NCI-H128 (cell line): ENCODE data around the gene ACTN4.
"Not testable (repeated sequence)": the region's sequence is repeated elsewhere in the genome, so short reads cannot be mapped to it uniquely, and the experiment has no call there.

Source experiments
- DNase-seq: peaks from one replicate; lab custom pipeline; 2025; ENCODE audit not compliant: unreplicated experiment; lab: John Stamatoyannopoulos, UW

The ACTN4 gene

DNA sequence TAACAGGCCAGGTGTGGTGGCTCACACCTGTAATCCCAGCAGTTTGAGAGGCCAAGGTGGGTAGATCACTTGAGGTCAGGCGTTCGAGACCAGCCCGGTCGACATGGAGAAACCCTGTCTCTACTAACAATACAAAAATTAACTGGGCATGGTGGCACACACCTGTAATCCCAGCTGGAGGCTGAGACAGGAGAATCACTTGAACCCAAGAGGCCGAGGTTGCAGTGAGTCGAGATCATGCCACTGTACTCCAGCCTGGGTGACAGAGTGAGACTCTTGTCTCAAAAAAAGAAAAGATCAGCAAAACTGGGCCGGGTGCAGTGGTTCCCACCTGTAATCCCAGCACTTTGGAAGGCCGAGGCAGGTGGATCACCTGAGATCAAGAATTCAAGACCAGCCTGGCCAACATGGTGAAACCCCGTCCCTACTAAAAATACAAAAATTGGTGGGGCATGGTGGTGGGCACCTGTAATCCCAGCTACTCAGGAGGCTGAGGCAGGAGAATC is 114.5 kb downstream of the ACTN4 start:
- not testable (repeated sequence) for DNase-seq

DNA sequence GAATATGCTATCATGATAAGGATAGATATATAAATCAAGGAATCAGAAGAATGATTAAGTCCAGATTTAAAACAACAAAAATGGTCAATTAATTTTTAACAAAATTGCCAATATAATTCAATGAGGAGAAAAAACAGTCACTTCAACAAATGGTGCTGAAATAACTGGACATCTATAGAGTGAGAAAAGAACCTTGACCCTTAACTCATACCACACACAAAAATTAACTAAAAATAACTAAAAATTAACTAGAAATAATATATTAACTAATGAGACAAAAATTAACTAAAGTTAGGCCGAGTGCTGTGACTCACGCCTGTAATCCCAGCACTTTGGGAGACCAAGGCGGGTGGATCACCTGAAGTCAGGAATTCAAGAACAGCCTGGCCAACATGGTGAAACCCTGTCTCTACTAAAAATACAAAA is 116.4 kb downstream of the ACTN4 start:
- DNase-seq: no peak

DNA sequence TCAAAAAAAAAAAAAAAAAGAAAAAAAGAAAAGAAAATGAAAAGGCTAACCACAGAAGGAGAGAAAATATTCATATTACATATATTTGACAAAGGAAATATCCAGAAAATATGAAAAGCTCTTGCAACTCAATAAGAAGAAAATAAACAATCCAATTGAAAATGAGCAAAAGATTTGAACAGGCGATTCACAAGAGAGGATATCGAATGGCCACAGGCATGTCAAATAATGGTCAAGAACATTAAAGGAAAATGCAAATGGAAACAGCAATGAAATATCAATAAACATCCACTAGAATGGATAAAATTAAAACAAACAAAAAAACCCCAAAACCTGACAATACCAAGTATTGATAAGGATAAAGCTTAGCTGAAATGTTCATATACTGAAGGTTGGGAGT is 117.8 kb downstream of the ACTN4 start:
- DNase-seq: no peak

DNA sequence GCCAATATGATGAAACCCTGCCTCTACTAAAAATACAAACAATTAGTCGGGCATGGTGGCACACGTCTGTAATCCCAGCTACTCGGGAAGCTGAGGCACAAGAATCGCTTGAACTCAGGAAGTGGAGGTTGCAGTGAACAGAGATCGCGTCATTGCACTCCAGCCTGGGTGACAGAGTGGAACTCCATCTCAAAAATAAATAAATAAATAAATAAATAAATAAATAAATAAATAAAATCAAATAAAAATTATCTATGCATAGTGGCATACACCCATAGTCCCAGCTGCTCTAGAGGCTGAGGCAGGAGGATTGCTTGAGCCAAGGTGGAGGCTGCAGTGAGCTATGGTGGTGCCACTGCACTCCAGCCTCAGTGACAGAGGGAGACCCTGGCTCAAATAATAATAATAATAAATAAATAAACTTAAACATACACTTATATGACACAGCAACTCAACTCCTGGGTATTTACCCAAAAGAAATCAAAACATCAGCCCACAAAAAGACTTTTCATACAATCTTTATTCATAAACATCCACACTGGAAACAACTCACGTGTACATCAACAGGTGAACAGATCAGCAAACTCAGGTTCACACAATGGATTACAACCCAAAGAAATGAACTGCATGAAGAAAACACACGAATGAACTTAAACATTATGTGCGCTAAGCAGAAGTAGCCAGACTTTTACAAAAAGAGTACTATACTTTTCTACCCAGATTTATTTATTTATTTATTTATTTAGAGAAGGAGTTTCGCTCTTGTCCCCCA is 119.0 kb downstream of the ACTN4 start:
- no peak for DNase-seq

DNA sequence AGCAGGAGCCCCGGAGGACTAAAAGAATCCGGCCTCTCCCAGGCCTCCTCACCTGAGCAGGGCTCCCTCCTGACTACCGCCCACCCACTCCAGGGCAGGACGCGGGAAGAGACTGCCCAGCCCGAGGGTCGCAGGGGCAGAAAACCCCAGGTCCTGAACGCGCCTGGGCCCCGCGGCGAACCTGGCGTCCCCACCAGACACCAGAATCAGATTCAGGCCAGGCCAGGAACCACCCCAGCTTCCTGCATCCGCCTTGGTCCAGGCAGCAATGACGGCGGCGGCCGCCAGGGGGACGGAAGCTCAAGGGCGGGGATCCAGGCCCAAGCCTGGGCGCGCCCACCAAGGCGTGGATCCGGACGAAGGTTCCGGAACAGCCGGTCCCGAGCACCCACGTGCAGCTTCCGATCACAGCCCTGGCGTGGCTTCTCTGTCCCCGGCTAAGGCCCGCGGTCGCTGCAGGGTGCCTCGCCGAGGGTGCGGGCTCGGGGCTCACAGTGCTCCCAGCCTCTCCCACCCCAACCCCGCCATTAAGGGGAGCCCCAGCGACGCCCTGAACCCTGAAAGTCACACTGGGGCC is 122.3 kb downstream of the ACTN4 start:
- DNase-seq: no peak

DNA sequence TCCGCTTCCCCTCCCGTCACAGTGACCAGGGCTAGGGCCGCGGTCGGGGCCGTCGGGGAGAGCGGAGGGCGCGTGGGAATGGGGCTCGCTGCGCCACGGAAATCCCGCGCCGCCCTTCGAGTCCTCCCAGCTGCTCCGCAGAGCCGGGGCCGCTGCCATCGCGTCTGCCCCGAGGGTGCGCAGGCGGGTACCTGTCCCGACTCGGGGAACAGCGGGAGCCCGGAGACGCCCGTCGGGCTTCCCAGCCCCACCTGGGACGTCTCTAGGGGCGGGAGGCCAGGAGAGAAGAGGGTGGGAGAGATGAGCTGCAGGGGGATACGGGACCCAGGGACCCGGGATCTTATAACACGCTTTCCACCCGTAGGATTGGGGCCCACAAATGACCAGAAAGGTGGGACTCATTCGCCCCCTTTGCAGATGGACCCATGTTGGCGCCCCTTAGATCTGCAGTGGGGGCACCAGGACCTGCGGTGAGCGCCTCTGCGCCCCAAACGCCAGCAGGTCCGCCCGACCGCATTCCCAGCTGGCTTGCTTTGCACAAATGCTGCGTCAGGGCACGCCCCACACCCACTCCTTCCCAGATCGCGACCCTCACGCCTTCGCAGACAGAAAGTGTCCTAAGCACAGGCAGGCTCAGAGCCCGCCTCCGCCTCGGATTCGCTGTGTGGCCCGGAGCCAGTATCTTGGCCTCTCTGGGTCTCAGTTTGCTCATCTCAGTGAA is 122.9 kb downstream of the ACTN4 start:
- not testable (repeated sequence) for DNase-seq

DNA sequence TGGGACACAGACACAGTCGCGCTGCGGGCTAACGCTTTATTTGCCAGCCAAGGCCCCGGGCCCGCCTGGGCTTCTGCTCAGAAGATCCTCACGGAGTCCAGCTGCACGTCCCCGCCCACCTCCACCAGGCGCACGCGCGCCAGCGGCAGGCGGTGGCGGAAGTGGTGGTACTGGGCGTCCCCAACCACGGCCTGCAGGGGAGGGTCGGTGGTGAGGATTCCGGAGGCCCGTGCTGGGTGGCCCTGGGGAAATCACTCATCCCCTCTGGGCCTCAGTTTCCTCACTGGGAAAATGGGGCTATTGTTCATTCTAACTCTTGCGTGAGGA is 123.5 kb downstream of the ACTN4 start:
- not testable (repeated sequence) for DNase-seq

DNA sequence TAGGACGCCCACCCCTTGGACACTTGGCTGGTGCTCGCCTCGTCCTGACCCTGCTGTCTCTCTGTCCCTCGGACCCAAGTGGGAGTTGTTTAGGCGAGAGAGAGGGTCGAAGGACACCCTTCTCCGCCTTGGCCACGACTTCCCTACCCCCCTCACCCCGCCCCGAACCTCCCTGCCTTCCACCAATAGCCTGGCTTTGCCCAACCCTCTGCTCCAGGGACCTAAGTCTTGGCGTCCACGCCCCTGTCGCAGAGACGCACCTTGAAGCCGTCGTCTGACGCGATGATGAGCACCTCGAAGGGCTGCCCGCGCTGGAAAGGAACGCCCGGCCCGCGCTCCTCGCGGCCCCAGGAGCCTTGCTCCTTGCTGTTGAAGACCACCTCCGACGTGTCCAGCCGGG is 124.1 kb downstream of the ACTN4 start:
- not testable (repeated sequence) for DNase-seq

DNA sequence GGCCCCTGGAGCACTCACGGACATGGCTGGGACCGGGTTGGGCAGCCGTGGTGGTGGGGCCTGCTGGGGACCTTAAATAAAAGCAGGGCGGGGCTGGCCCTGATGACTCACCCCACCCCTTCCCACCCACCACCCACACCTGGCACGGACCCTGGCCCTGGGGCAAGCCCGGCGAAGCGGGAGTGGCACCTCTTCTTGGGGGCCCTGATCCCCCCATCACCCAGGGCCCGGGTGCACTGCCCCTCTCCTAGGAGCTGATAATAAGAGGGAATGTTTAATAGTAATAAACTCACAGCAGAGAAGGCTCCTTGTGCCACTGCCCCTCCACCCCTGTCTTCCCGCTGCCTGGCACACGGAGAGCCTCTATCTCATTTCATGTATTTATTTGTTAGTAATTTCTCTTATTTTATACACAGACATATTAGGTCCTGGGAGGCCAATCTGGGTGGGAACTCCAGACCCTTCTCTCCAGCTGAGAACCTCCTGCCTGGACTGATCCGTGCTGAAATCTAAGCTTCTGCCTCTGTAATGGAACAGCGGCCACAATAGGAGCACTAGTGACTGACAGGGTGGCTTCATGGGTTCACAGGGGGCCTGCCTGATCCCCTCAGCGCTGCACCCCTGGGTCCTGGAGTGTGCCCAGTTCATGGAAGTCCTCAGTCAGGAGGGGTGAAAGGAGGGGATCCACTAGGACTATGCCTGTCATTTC is 126.2 kb downstream of the ACTN4 start, which contains the start of gene LGALS7:
Gene LGALS7, minus strand, starts transcription at position 49 of the 709 bp plus-strand sequence. Its CDS starts 25 bp downstream, at position 24.
- DNase-seq: no peak

DNA sequence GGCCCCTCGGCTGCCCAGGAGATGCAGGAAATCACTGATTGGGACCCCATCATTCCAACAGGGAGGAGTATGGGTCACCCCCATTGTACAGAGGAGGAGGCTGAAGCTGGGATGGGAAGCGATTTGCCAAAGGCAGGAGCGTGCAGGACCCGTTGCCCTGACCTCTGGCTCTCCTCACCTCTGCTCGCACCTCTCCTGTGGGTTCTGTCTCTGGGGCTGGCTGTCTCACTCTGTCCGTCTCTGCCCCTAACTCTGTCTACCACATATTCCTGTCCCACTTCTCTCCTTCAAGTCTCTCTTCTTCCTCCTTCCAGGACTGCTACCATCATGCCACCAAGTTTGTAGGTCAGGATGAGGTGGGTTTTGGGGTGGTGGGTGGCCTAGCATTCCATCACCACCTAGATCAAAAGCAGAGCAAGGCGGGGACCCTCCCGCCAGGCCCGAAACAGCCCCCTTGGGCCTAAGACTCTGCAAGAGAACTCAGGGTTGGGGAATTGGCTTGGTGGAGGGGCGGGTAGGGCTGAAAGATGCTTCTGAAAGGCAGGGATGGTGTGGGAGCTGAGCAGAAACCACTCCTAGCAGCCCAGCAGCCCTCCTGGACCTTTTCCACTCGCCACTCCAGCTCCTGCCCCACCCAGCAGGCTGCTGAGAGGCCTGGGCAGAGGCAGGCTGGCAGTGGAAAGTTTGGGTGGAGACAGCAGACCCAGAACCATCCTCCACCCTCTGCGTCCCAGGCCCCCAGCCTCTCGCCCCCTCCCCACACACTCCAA is 126.9 kb downstream of the ACTN4 start:
- DNase-seq: no peak

DNA sequence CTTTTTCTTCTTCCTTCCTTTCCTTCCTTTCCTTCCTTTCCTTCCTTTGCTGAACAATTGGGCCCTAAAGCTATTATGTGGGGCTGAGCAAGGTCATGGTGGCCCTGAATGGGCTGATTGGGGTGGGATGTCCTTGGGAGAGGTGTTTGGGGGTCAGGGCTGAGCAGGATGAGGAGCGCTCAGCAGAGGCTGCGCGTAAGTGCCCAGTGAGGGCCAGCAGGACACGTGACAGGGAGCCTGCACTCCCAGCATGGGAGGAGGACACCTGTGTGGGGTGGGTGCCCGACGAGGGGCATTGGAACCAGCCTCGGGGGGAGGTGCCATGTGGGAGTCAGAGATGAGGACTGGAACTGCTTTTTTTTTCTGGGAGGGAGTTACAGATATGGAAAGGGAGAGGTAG is 131.3 kb downstream of the ACTN4 start:
- DNase-seq: no peak

DNA sequence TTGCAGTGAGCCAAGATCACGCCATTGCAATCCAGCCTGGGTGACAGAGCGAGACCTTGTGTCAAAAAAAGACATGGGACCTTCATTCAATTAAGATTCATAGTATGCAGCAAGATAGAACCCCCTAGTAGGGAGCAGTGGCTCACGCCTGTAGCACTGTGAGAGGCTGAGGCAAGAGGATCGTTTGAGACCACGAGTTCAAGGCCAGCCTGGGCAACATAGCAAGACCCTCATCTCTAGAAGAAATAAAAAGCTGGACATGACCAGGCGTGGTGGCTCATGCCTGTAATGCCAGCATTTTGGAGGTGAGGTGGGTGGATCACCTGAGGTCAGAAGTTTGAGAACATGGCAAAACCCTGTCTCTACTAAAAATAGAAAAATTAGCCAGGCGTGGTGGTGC is 133.0 kb downstream of the ACTN4 start:
- DNase-seq: no peak

DNA sequence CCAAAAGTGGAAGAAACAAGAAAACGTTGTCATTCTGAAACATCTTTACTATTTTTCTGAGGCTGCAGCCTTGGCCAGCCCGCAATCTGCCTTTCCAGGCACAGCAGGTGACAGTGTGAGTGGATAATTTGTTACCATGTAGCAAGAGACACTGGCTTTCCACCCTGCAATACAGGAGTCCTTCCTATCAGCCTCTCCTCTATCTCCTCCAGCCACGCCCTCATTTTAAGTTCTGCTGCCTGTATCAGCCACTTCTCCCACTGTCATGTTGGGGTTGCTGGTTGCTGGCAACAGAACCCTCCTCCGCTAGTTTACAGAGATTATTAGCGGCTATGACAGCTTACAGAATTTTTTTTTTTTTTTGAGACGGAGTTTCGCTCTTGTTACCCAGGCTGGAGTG is 133.6 kb downstream of the ACTN4 start:
- no peak for DNase-seq
